Occipital lobe (tissue), 2 donors: ENCODE measurements around the gene PLOD3. TPM values are rescaled to one million over a fixed set of nuclear protein-coding genes. Genes with fewer than 3 reads are reported as not detected.
A peak's percentile ranks its signal among the peaks of the same experiment; 100 is the strongest.
"Not testable (repeated sequence)": the region's sequence is repeated elsewhere in the genome, so short reads cannot be mapped to it uniquely, and the experiment has no call there.

ENCODE experiments used
- DNase-seq: peaks from one replicate; lab custom pipeline; 2025; lab: John Stamatoyannopoulos, UW
- total RNA-seq: library from RNA; depleted of rRNA; stranded (reverse); fragments of >200 nt; gene quantifications from one replicate; pipeline ENCODE4 v1.2.3, GENCODE V29; 2014

The PLOD3 gene, protein sequence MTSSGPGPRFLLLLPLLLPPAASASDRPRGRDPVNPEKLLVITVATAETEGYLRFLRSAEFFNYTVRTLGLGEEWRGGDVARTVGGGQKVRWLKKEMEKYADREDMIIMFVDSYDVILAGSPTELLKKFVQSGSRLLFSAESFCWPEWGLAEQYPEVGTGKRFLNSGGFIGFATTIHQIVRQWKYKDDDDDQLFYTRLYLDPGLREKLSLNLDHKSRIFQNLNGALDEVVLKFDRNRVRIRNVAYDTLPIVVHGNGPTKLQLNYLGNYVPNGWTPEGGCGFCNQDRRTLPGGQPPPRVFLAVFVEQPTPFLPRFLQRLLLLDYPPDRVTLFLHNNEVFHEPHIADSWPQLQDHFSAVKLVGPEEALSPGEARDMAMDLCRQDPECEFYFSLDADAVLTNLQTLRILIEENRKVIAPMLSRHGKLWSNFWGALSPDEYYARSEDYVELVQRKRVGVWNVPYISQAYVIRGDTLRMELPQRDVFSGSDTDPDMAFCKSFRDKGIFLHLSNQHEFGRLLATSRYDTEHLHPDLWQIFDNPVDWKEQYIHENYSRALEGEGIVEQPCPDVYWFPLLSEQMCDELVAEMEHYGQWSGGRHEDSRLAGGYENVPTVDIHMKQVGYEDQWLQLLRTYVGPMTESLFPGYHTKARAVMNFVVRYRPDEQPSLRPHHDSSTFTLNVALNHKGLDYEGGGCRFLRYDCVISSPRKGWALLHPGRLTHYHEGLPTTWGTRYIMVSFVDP
- 10.5 TPM for total RNA-seq

DNA sequence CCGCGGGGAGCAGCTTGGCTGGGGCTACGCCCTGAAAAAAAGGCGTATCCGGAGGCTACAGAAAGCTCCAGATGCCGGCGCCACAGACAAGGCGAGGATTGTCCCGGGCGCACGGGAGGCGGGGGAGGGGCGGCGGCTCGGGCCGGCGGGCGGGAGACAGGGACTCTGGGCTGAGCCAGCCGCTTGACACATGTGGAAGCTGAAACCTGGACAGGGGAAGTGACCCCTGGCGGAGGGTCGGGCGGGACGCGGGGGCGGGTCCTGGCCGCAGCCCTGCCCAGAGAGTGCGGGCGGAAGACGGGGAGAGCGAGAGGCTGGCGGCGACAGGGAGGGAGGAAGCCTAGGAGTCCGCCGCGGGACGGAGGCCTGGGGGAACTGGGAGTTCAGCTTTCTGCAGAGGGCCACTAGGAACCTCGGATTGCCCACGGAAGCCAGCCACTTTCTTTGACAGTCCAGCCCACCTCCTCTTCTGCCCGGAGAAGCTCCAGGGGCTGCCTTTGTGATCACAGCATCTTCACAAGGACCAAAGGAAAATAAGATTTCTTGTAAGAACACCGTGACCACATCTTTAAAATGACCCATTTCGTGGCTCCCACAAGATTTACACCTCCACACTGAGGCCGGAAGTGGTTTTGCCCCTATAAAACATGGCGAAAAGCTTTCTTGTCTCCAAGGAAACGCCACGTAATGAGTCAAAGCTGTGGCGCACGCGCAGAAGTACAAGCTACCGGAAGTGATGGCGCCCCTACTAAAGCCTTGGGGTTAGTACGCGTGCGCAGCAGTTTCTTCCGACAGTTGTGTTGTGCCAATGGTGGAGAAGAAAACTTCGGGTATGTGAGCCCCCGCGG is at the start of gene PLOD3, which contains the start of gene ZNHIT1:
TSS of gene PLOD3 (minus strand) at position 194 of the 848 bp plus-strand sequence. CDS start 307 bp downstream, outside the sequence.
TSS of gene ZNHIT1 (plus strand) at position 778 of the 848 bp plus-strand sequence. CDS start at position 809, 31 bp downstream.
- DNase-seq: peak; percentile 89

- DNase-seq: no peak
Measured at GRCh38 chr7:101265622-101266516, 48.5 kb upstream of the PLOD3 start.

DNA sequence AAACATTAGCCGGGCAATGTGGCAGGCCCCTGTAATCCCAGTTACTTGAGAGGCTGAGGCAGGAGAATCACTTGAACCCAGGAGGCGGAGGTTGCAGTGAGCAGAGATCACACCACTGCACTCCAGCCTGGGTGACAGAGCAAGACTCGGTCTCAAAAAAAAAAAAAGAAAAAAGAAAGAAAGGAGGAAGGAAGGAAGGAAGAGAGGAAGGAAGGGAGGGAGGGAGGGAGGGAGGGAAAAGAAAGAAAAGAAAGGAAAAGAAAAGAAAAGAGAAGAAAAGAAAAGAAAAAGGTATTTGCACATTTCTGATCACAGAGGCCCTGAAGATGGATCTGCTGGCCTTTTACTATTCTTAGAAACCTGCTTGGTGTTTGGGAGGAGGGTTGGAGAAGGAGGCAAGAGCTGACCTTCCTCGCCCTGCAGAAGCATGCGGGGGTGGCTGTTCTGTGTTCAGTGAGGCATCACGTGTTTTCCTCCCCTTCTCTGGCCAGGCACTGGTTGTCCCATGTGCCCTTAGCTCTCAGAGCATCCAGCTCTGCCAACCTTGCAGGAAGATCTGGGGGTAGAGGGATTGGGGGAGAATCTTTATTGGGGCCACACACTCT is 46.8 kb upstream of the PLOD3 start:
- not testable (repeated sequence) for DNase-seq

DNA sequence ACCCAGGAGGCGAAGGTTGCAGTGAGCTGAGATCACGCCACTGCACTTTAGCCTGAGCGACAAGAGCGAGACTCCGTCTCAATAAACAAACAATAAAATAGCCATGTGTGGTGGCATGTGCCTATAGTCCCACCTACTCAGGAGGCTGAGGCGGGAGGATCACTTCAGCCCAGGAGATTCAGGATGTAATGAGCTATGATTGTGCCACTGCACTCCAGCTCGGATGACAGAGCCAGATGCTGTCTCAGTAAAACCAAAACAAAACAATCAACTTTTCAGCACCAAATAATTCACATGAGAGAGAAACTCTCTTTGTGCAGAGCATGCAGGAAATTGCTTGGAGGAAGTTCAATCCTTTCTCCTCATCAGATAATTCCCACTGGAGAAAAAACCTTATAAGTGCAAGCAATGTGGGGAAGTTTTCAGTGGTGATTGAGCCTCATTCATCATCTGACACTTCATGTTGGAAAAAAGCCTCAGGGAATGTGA is 40.9 kb upstream of the PLOD3 start:
- DNase-seq: no peak

DNA sequence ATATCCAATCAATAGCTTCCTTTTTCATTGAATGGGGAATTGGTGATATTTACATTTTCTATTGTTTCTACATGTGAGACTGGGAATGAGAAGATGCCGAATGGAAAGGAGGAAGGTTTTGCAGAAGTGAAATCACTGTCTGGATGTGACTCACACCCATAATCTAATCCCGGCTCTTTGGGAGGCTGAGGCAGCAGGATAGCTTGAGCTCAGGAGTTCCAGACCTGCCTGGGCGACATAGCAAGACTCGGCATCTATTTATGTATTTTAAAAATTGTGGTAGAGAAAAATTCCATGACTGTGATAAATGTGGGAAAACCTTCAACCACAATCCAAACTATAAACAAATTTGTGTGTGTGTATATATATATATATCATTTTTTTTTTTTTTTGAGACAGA is 38.4 kb upstream of the PLOD3 start:
- no peak for DNase-seq

DNA sequence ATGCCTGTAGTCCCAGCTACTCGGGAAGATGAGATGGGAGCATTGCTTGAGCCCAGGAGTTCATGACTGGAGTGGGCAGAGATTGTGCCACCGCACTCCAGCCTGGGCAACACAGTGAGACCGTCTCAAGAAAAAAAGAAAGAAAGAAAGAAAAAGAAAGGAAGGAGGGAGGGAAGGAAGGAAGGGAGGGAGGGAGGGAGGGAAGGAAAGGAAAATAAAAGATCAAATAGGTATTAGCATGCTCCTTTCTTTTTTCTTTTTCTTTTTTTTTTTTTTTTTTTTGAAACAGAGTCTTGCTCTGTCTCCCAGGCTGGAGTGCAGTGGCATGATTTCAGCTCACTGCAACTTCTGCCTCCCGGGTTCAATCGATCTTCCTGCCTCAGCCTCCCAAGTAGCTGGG is 35.8 kb upstream of the PLOD3 start:
- DNase-seq: not testable (repeated sequence)

GRCh38 chr7:101251871-101252659 is 34.7 kb upstream of the PLOD3 start:
- peak; percentile 95 for DNase-seq

GRCh38 chr7:101250324-101250723 is 32.9 kb upstream of the PLOD3 start:
- DNase-seq: no peak

GRCh38 chr7:101248276-101248675 is 30.9 kb upstream of the PLOD3 start:
- DNase-seq: no peak

DNA sequence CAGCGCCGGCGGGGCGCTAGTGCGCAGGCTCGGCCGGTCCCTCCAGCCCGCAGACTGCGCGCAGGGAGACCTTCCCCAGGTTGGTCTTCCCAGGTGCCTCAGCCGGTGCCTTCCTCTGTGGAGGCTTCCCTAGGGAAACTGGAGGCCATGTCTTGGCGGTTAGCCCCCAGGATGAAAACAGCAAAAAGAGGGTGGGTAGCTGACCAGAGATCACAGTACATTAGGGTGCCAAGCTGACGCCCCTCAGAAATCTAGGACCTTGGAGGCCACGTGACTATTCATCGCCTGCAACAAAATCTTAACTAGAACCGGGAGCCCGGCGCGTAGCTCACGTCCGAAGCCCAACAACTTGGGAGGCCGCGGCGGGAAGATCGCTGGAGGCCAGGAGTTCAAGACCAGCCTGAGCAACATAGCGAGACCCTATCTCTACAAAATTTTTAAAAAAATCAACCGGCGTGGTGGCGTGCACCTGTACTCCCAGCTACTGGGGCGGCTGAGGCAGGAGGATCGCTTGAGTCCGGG is 27.8 kb upstream of the PLOD3 start:
- no peak for DNase-seq

DNA sequence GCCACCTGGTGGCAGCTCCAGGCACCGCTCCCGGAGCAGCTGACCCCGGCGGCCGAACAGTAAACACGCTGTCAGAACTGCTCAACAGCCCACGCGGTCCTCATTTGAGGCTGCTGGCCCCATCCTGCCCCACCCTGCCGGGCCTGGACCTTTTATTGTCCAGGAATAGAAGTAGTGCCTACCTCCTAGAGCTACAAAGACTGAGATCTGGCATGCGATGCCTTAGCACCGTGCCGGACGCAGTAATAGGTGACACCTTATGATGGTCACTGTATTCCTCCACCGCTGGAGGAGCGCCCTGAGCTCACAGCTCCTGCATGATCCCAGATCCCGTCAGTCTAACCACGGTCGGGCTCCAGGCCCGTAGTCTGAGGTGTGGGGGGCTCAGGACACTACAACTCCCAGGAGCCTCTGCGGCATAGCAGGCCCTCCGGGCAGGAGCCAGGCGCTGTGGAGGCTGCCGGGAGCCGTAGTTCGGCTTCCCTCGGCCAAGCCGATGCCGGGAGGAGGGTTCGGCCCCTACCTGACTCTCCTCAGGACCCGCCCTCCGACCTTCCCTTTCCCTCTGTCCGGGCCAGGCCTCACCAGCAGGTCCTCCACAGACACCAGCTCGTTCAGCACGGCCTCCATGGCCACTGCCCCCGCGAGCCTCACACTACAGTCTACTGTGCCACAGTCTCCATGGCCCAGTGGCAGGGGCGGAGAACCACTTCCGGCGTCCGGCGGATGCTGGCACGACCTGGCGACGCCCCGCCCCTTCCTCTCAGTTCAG is 27.2 kb upstream of the PLOD3 start, which contains the start of gene FIS1:
TSS of gene FIS1 (minus strand) at position 707 of the 772 bp plus-strand sequence. CDS start at position 630, 77 bp downstream.
- peak; percentile 94 for DNase-seq

DNA sequence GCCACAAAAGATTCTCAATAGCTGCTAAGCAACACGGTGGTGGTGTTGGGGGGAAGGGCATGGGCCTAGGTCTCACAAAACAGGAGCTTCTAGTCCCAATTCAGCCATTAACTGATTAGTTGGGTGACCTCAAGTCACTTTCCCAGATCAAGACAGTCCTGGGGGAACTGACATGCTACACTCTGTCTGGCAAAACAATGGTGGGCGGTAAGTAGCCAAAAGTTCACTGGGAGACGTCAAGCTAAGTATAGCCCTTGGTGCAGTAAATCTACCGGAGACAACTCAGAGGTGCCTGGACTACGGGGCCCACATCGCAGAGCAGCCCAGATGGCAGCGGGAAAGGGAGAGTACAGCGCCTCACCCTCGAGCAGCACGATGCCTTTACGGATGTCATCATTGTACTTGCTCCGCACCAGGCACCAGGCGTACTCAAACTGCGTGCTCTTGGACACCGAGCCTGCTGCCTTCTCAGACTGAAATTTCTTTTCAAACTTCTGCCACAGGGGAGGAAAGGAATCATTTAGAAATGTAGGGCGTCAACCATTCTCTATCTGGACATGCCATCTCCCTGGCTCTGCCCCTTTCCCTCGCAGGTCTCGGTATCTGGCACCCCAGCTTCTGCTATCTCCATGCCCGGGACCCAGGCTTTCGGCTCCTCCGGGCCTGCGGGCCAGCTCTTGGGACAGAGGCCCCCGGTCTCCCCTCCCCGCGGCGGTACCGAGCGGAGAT is 26.4 kb upstream of the PLOD3 start:
- DNase-seq: peak; percentile 29

GRCh38 chr7:101241443-101242349 is 24.3 kb upstream of the PLOD3 start:
- DNase-seq: no peak

DNA sequence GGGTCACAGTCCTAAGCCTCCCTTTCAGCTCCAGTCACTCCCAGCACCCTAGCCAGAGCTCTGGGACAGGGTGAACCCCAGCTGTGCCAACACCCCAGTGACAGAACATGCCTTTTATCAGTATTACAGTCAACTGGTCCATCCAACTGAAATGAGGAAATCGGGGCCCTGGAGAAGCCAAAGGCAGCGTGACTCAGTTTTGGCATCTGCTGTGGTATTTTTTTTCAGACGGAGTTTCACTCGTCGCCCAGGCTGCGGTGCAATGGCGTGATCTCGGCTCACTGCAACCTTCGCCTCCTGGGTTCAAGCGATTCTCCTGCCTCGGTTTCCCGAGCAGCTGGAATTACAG is 23.6 kb upstream of the PLOD3 start:
- no peak for DNase-seq

- DNase-seq: no peak
Measured at GRCh38 chr7:101240226-101241014, 23.0 kb upstream of the PLOD3 start.

- no peak for DNase-seq
Measured at GRCh38 chr7:101239951-101240220, 22.5 kb upstream of the PLOD3 start.
